Measurements from ENCODE around the gene MT1HL1. TPM values are rescaled to one million over a fixed set of nuclear protein-coding genes. Genes with fewer than 3 reads are reported as not detected.

Gene MT1HL1
- polyA plus RNA-seq, 3 donors, result not detected

- TF ChIP-seq CTCF (IDR thresholded peaks at IDR 0.05), result no peak
- Histone ChIP-seq H2AFZ (ENCODE audit: insufficient read depth, low read depth, low read length, poor library complexity, severe bottlenecking) (no peak overlapping the region), H3K4me2 (replicated peaks; ENCODE audit: extremely low read depth, low read length, poor library complexity, severe bottlenecking) (no peak overlapping the region), H3K4me3 (replicated peaks in 1 of 3; ENCODE audit: low read depth in 2 of 3, low read length in 3 of 3) (no peak overlapping the region), H3K4me1 (ENCODE audit: control insufficient read depth in 1 of 2, insufficient read depth in 2 of 2, low read length in 2 of 2) (no peaks in the 10 kb centered on the region), H3K9me3 (replicated peaks in 1 of 2; ENCODE audit: control insufficient read depth in 1 of 2, insufficient read depth in 1 of 2, low read length in 2 of 2) (peaks cover 7 to 9% of the 10 kb centered on the region in 2 donors), H3K27me3 (ENCODE audit: control insufficient read depth in 2 of 2, insufficient read depth in 2 of 2, low read length in 2 of 2) (no peaks in the 10 kb centered on the region), H4K20me1 (ENCODE audit: insufficient read depth, low read length) (no peaks in the 10 kb centered on the region), H3K27ac (ENCODE audit: low read depth in 1 of 2, low read length in 2 of 2) (no peak overlapping the region), H3K79me2 (ENCODE audit: insufficient read depth, low read length) (no peaks in the 10 kb centered on the region), H3K36me3 (replicated peaks in 1 of 2; ENCODE audit: control insufficient read depth in 1 of 2, insufficient read depth in 2 of 2, low read length in 2 of 2) (no peaks in the 10 kb centered on the region), H3K9ac (ENCODE audit: insufficient read depth, low read length, poor library complexity, severe bottlenecking) (no peak overlapping the region)
- peaks cover 3 to 14% (median 7%) of the 10 kb centered on the region in 7 donors for H3K9me3 Mint-ChIP-seq
- no CpG with 5 or more reads among the region's 1 CpG for whole genome bisulfite sequencing (ENCODE audit: insufficient coverage)
- H3K27ac Mint-ChIP-seq, result no peak overlapping the region
- intact Hi-C loops (cut with micrococcal nuclease), result no loop called here
- H3K27me3 Mint-ChIP-seq (ENCODE audit: low read depth in 3 of 3), result peaks cover 3% of the 10 kb centered on the region in 3 donors
- no peaks in the 10 kb centered on the region for H3K36me3 Mint-ChIP-seq
- DNase-seq, result no peak
- H3K4me3 Mint-ChIP-seq, result no peak overlapping the region
- no peaks in the 10 kb centered on the region for H3K4me1 Mint-ChIP-seq
Measured at GRCh38 chr1:236994450-236994849, 9.8 kb downstream of the MT1HL1 start.

GRCh38 chr1:236992449-236992848, 11.8 kb downstream of the MT1HL1 start:
- Histone ChIP-seq H3K4me1 (ENCODE audit: control insufficient read depth in 1 of 2, insufficient read depth in 2 of 2, low read length in 2 of 2) (no peaks in the 10 kb centered on the region), H3K4me2 (replicated peaks; ENCODE audit: extremely low read depth, low read length, poor library complexity, severe bottlenecking) (no peak overlapping the region), H2AFZ (ENCODE audit: insufficient read depth, low read depth, low read length, poor library complexity, severe bottlenecking) (no peak overlapping the region), H3K4me3 (replicated peaks in 1 of 3; ENCODE audit: low read depth in 2 of 3, low read length in 3 of 3) (no peak overlapping the region), H3K9ac (ENCODE audit: insufficient read depth, low read length, poor library complexity, severe bottlenecking) (no peak overlapping the region), H4K20me1 (ENCODE audit: insufficient read depth, low read length) (no peaks in the 10 kb centered on the region), H3K36me3 (replicated peaks in 1 of 2; ENCODE audit: control insufficient read depth in 1 of 2, insufficient read depth in 2 of 2, low read length in 2 of 2) (no peaks in the 10 kb centered on the region), H3K27me3 (ENCODE audit: control insufficient read depth in 2 of 2, insufficient read depth in 2 of 2, low read length in 2 of 2) (no peaks in the 10 kb centered on the region), H3K79me2 (ENCODE audit: insufficient read depth, low read length) (no peaks in the 10 kb centered on the region), H3K27ac (ENCODE audit: low read depth in 1 of 2, low read length in 2 of 2) (no peak overlapping the region), H3K9me3 (replicated peaks in 1 of 2; ENCODE audit: control insufficient read depth in 1 of 2, insufficient read depth in 1 of 2, low read length in 2 of 2) (peaks cover 7 to 11% of the 10 kb centered on the region in 2 donors)
- Mint-ChIP-seq H3K27me3 (ENCODE audit: low read depth in 3 of 3) (peaks cover 2 to 3% (median 2%) of the 10 kb centered on the region in 3 donors), H3K36me3 (no peaks in the 10 kb centered on the region), H3K4me1 (no peaks in the 10 kb centered on the region), H3K27ac (no peak overlapping the region), H3K4me3 (no peak overlapping the region), H3K9me3 (peaks cover 5 to 10% (median 7%) of the 10 kb centered on the region in 7 donors)
- intact Hi-C loops (cut with micrococcal nuclease), result no loop called here
- DNase-seq, result no peak
- no peak for TF ChIP-seq CTCF (IDR thresholded peaks at IDR 0.05)
- WGBS (ENCODE audit: insufficient coverage), result 100% methylated on average over 2 of the region's 8 CpGs

All from CD14-positive monocyte (primary cell).